Measurements from ENCODE around the gene UPP1.
"Not testable (repeated sequence)": the region's sequence is repeated elsewhere in the genome, so short reads cannot be mapped to it uniquely, and the experiment has no call there.

The UPP1 gene

GRCh38 chr7:48074204-48074654, 14.8 kb upstream of the UPP1 start:
- no peak overlapping the region for H3K27ac Mint-ChIP-seq
- peaks cover 11% of the 10 kb centered on the region for H3K36me3 Mint-ChIP-seq
- H3K4me1 Mint-ChIP-seq (ENCODE audit: low read depth), result peaks cover 4% of the 10 kb centered on the region
- peaks cover 3% of the 10 kb centered on the region for H3K9me3 Mint-ChIP-seq (ENCODE audit: low read depth)
- H3K4me3 Mint-ChIP-seq, result no peak overlapping the region
- no peaks in the 10 kb centered on the region for H3K27me3 Mint-ChIP-seq

GRCh38 chr7:48077423-48077822, 11.6 kb upstream of the UPP1 start:
- Mint-ChIP-seq H3K4me1 (ENCODE audit: low read depth) (peaks cover 11% of the 10 kb centered on the region), H3K4me3 (no peak overlapping the region), H3K36me3 (peaks cover 4% of the 10 kb centered on the region), H3K27ac (no peak overlapping the region), H3K27me3 (no peaks in the 10 kb centered on the region), H3K9me3 (ENCODE audit: low read depth) (peaks cover 1% of the 10 kb centered on the region)

- Mint-ChIP-seq H3K27me3 (no peaks in the 10 kb centered on the region), H3K9me3 (ENCODE audit: low read depth) (no peaks in the 10 kb centered on the region), H3K27ac (no peak overlapping the region), H3K36me3 (peaks cover 3% of the 10 kb centered on the region), H3K4me1 (ENCODE audit: low read depth) (peaks cover 20% of the 10 kb centered on the region), H3K4me3 (no peak overlapping the region)
Measured at GRCh38 chr7:48078470-48078869, 10.6 kb upstream of the UPP1 start.

GRCh38 chr7:48082378-48082777, 6.7 kb upstream of the UPP1 start:
- H3K27me3 Mint-ChIP-seq; H3K9me3 Mint-ChIP-seq (ENCODE audit: low read depth); H3K27ac Mint-ChIP-seq; H3K4me3 Mint-ChIP-seq; H3K36me3 Mint-ChIP-seq: not testable (repeated sequence)
- H3K4me1 Mint-ChIP-seq (ENCODE audit: low read depth), result peaks cover 53% of the 10 kb centered on the region

- Mint-ChIP-seq H3K36me3 (peaks cover 3% of the 10 kb centered on the region), H3K27me3 (no peaks in the 10 kb centered on the region), H3K27ac (peak overlapping the region; percentile 58), H3K4me3 (peak overlapping the region; percentile 58), H3K4me1 (ENCODE audit: low read depth) (peaks cover 58% of the 10 kb centered on the region), H3K9me3 (ENCODE audit: low read depth) (no peaks in the 10 kb centered on the region)
Measured at GRCh38 chr7:48083114-48083830, 5.8 kb upstream of the UPP1 start.

GRCh38 chr7:48084727-48085432, 4.2 kb upstream of the UPP1 start:
- Mint-ChIP-seq H3K4me3 (peak overlapping the region; percentile 73), H3K9me3 (ENCODE audit: low read depth) (no peaks in the 10 kb centered on the region), H3K27ac (peak overlapping the region; percentile 93), H3K27me3 (no peaks in the 10 kb centered on the region), H3K36me3 (no peaks in the 10 kb centered on the region), H3K4me1 (ENCODE audit: low read depth) (peaks cover 63% of the 10 kb centered on the region)

GRCh38 chr7:48085433-48085791, 3.7 kb upstream of the UPP1 start:
- H3K27me3 Mint-ChIP-seq, result no peaks in the 10 kb centered on the region
- no peaks in the 10 kb centered on the region for H3K36me3 Mint-ChIP-seq
- peaks cover 68% of the 10 kb centered on the region for H3K4me1 Mint-ChIP-seq (ENCODE audit: low read depth)
- H3K9me3 Mint-ChIP-seq (ENCODE audit: low read depth), result no peaks in the 10 kb centered on the region
- peak overlapping the region; percentile 93 for H3K27ac Mint-ChIP-seq
- H3K4me3 Mint-ChIP-seq, result peak overlapping the region; percentile 73

- Mint-ChIP-seq H3K4me3 (peak overlapping the region; percentile 73), H3K9me3 (ENCODE audit: low read depth) (no peaks in the 10 kb centered on the region), H3K27me3 (no peaks in the 10 kb centered on the region), H3K36me3 (no peaks in the 10 kb centered on the region), H3K27ac (peak overlapping the region; percentile 47), H3K4me1 (ENCODE audit: low read depth) (peaks cover 70% of the 10 kb centered on the region)
Measured at GRCh38 chr7:48085942-48086341, 3.1 kb upstream of the UPP1 start.

GRCh38 chr7:48087349-48087748, 1.7 kb upstream of the UPP1 start:
- peak overlapping the region; percentile 90 for H3K27ac Mint-ChIP-seq
- peaks cover 81% of the 10 kb centered on the region for H3K4me1 Mint-ChIP-seq (ENCODE audit: low read depth)
- H3K9me3 Mint-ChIP-seq (ENCODE audit: low read depth), result no peaks in the 10 kb centered on the region
- H3K4me3 Mint-ChIP-seq, result peak overlapping the region; percentile 28
- peaks cover 5% of the 10 kb centered on the region for H3K36me3 Mint-ChIP-seq
- H3K27me3 Mint-ChIP-seq, result no peaks in the 10 kb centered on the region

- peaks cover 5% of the 10 kb centered on the region for H3K36me3 Mint-ChIP-seq
- peaks cover 77% of the 10 kb centered on the region for H3K4me1 Mint-ChIP-seq (ENCODE audit: low read depth)
- H3K4me3 Mint-ChIP-seq, result peak overlapping the region; percentile 86
- no peaks in the 10 kb centered on the region for H3K27me3 Mint-ChIP-seq
- H3K27ac Mint-ChIP-seq, result peak overlapping the region; percentile 89
- H3K9me3 Mint-ChIP-seq (ENCODE audit: low read depth), result no peaks in the 10 kb centered on the region
Measured at GRCh38 chr7:48088559-48089045, 463 bp upstream of the UPP1 start.

GRCh38 chr7:48090095-48090805, 1.2 kb downstream of the UPP1 start:
- H3K36me3 Mint-ChIP-seq, result peaks cover 5% of the 10 kb centered on the region

GRCh38 chr7:48091506-48092433, 2.7 kb downstream of the UPP1 start:
- Mint-ChIP-seq H3K36me3 (peaks cover 11% of the 10 kb centered on the region), H3K27ac (peak overlapping the region; percentile 66), H3K27me3 (no peaks in the 10 kb centered on the region), H3K9me3 (ENCODE audit: low read depth) (no peaks in the 10 kb centered on the region), H3K4me3 (peak overlapping the region; percentile 57), H3K4me1 (ENCODE audit: low read depth) (peaks cover 70% of the 10 kb centered on the region)

More at GRCh38 chr7:48090095-48090805, 1.2 kb downstream of the UPP1 start:
- no peaks in the 10 kb centered on the region for H3K9me3 Mint-ChIP-seq (ENCODE audit: low read depth)
- H3K27me3 Mint-ChIP-seq, result no peaks in the 10 kb centered on the region
- peak overlapping the region; percentile 80 for H3K27ac Mint-ChIP-seq
- H3K4me3 Mint-ChIP-seq, result peak overlapping the region; percentile 86
- H3K4me1 Mint-ChIP-seq (ENCODE audit: low read depth), result peaks cover 72% of the 10 kb centered on the region

- peak overlapping the region; percentile 81 for H3K27ac Mint-ChIP-seq
- H3K4me3 Mint-ChIP-seq, result no peak overlapping the region
- H3K27me3 Mint-ChIP-seq, result no peaks in the 10 kb centered on the region
- no peaks in the 10 kb centered on the region for H3K9me3 Mint-ChIP-seq (ENCODE audit: low read depth)
- H3K4me1 Mint-ChIP-seq (ENCODE audit: low read depth), result peaks cover 83% of the 10 kb centered on the region
- peaks cover 11% of the 10 kb centered on the region for H3K36me3 Mint-ChIP-seq
Measured at GRCh38 chr7:48094861-48095293, 5.8 kb downstream of the UPP1 start.

GRCh38 chr7:48096273-48096672, 7.2 kb downstream of the UPP1 start:
- peak overlapping the region; percentile 93 for H3K27ac Mint-ChIP-seq

More at GRCh38 chr7:48096273-48096672, 7.2 kb downstream of the UPP1 start:
- Mint-ChIP-seq H3K4me1 (ENCODE audit: low read depth) (peaks cover 73% of the 10 kb centered on the region), H3K27me3 (no peaks in the 10 kb centered on the region), H3K4me3 (peak overlapping the region; percentile 70), H3K36me3 (peaks cover 10% of the 10 kb centered on the region), H3K9me3 (ENCODE audit: low read depth) (no peaks in the 10 kb centered on the region)

Measured in activated naive CD8-positive, alpha-beta T cell (primary cell).